Colonic mucosa (tissue), 4 donors: ENCODE measurements around the gene COX14. TPM values are rescaled to one million over a fixed set of nuclear protein-coding genes. Genes with fewer than 3 reads are reported as not detected.

Source experiments
- DNase-seq: peaks from one replicate; pipeline ENCODE4 v3.0.0-alpha.2; 2020
- H3K27ac ChIP-seq: fragments of 200-600 bp; one replicate; pipeline ENCODE4 v1.8.0; 2021
- H3K27me3 ChIP-seq: fragments of 200-600 bp; one replicate; pipeline ENCODE4 v1.8.0; 2021
- H3K36me3 ChIP-seq: fragments of 200-600 bp; one replicate; pipeline ENCODE4 v1.8.0; 2021
- H3K4me1 ChIP-seq: fragments of 200-600 bp; one replicate; pipeline ENCODE4 v1.8.0; 2021; ENCODE audit warnings: mild to moderate bottlenecking
- H3K4me3 ChIP-seq: fragments of 200-600 bp; one replicate; pipeline ENCODE4 v1.8.0; 2021
- H3K9ac ChIP-seq, 2 donors: one replicate each; pipeline ENCODE4 v1.7.0; 2013; ENCODE audit warnings: control low read depth in 2 of 2, low read depth in 2 of 2, low read length in 2 of 2
- H3K9me3 ChIP-seq: fragments of 200-600 bp; one replicate; pipeline ENCODE4 v1.8.0; 2021
- CTCF ChIP-seq: fragments of 200-600 bp; IDR thresholded peaks from one replicate; pipeline ENCODE4 v1.8.0; 2022; ENCODE audit warnings: antibody characterized with exemption, mild to moderate bottlenecking
- intact Hi-C: fragments of 100-400 bp; cut with DNase I; formaldehyde crosslinking; loops from one replicate; pipeline ENCODE4 v1.14.1; 2022
- total RNA-seq, 2 donors: library from RNA; stranded (reverse); fragmentation: NEBNext Ultra II Directional in 1 of 2; extraction: Animal tissue kit (Norgen Biotek cat#: 25700) in 1 of 2; gene quantifications; one replicate each; pipeline ENCODE4 v1.2.1, GENCODE V29; 2021
- donor health status: healthy.
- donor health status: DM: no; HTN: no; CAD: no.
- donor health status: DM: no; HTN: no; CAD: no.

COX14 gene
- total RNA-seq, 2 donors from 2014 or later = 74.4 to 86.8 TPM

GRCh38 chr12:50110127-50110761 is 1.8 kb upstream of the COX14 start:
- DNase-seq = peak; percentile 82
- Histone ChIP-seq H3K9me3 (no peaks in the 10 kb centered on the region), H3K36me3 (no peaks in the 10 kb centered on the region), H3K9ac (peak overlapping the region; percentile 68 to 99), H3K27ac (peak overlapping the region; percentile 88), H3K27me3 (no peaks in the 10 kb centered on the region), H3K4me1 (peaks cover 32% of the 10 kb centered on the region), H3K4me3 (peak overlapping the region; percentile 23)
- intact Hi-C loops = no loop called here
- TF ChIP-seq CTCF = no peak

- no peaks in the 10 kb centered on the region for H3K27me3 ChIP-seq
- H3K27ac ChIP-seq = peak overlapping the region; percentile 88
- H3K4me3 ChIP-seq = peak overlapping the region; percentile 23
- intact Hi-C loops = no loop called here
- no peaks in the 10 kb centered on the region for H3K9me3 ChIP-seq
- H3K36me3 ChIP-seq = no peaks in the 10 kb centered on the region
- no peak for TF ChIP-seq CTCF
- H3K9ac ChIP-seq = peak overlapping the region; percentile 68 to 99
- H3K4me1 ChIP-seq = peaks cover 32% of the 10 kb centered on the region
- peak; percentile 79 for DNase-seq
Measured at GRCh38 chr12:50110762-50111351, 1.2 kb upstream of the COX14 start.

- H3K4me1 ChIP-seq = peaks cover 32% of the 10 kb centered on the region
- intact Hi-C loops = no loop called here
Measured at GRCh38 chr12:50111395-50111692, 692 bp upstream of the COX14 start.

GRCh38 chr12:50112456-50113218 is 601 bp downstream of the COX14 start:
- peaks cover 32% of the 10 kb centered on the region for H3K4me1 ChIP-seq
- H3K27me3 ChIP-seq = no peaks in the 10 kb centered on the region
- intact Hi-C loops = no loop called here
- peak overlapping the region; percentile 89 for H3K27ac ChIP-seq
- H3K4me3 ChIP-seq = peak overlapping the region; percentile 73
- TF ChIP-seq CTCF = no peak
- peak; percentile 59 for DNase-seq
- no peaks in the 10 kb centered on the region for H3K36me3 ChIP-seq
- H3K9ac ChIP-seq = peak overlapping the region; percentile 96 to 99
- no peaks in the 10 kb centered on the region for H3K9me3 ChIP-seq

More at GRCh38 chr12:50111395-50111692, 692 bp upstream of the COX14 start:
- H3K9me3 ChIP-seq = no peaks in the 10 kb centered on the region
- no peaks in the 10 kb centered on the region for H3K36me3 ChIP-seq
- H3K27ac ChIP-seq = peak overlapping the region; percentile 88
- TF ChIP-seq CTCF = no peak
- H3K4me3 ChIP-seq = peak overlapping the region; percentile 23
- no peaks in the 10 kb centered on the region for H3K27me3 ChIP-seq
- peak overlapping the region; percentile 68 to 99 for H3K9ac ChIP-seq
- no peak for DNase-seq

- peaks cover 9% of the 10 kb centered on the region for H3K4me1 ChIP-seq
- no peaks in the 10 kb centered on the region for H3K36me3 ChIP-seq
- no peak overlapping the region for H3K9ac ChIP-seq
- no peak overlapping the region for H3K4me3 ChIP-seq
- no peaks in the 10 kb centered on the region for H3K9me3 ChIP-seq
- TF ChIP-seq CTCF = no peak
- no peaks in the 10 kb centered on the region for H3K27me3 ChIP-seq
- DNase-seq = no peak
- H3K27ac ChIP-seq = no peak overlapping the region
- intact Hi-C loops = no loop called here
Measured at GRCh38 chr12:50117057-50117622, 5.1 kb downstream of the COX14 start.
